GM12878 (cell line): Measurements from ENCODE around the gene NDUFV2.

Experiments used
- CREB1 ChIP-seq: IDR thresholded peaks from 2 replicates; pipeline ENCODE4 v1.6.1; 2012; ENCODE audit warnings: low read depth, mild to moderate bottlenecking, inconsistent platforms
- PML ChIP-seq: IDR thresholded peaks from 2 replicates; pipeline ENCODE4 v1.6.1; 2012; ENCODE audit warnings: low read length, inconsistent platforms
- POLR2A ChIP-seq: IDR thresholded peaks from 2 replicates; pipeline ENCODE4 v1.6.1; 2011; ENCODE audit warnings: low read depth, mild to moderate bottlenecking, low read length
- RAD21 ChIP-seq: IDR thresholded peaks from 2 replicates; pipeline ENCODE4 v1.6.1; 2011; ENCODE audit warnings: mild to moderate bottlenecking, low read depth, low read length, moderate library complexity; ENCODE audit not compliant: insufficient read depth
- REST ChIP-seq: IDR thresholded peaks from 2 replicates; pipeline ENCODE4 v1.6.1; 2012; ENCODE audit warnings: mild to moderate bottlenecking, low read depth, low read length
- TF ChIP-seq, protein P1 (sequence below): IDR thresholded peaks from 2 replicates; pipeline ENCODE4 v1.6.1; 2011; ENCODE audit warnings: borderline replicate concordance, low read depth, mild to moderate bottlenecking, moderate library complexity, mixed read lengths, low read length; ENCODE audit not compliant: insufficient read depth; ENCODE audit errors: extremely low read length

- TF ChIP-seq PML (no peak), CREB1 (no peak), REST (no peak), POLR2A (no peak), RAD21 (no peak)
- TF ChIP-seq, protein P1, sequence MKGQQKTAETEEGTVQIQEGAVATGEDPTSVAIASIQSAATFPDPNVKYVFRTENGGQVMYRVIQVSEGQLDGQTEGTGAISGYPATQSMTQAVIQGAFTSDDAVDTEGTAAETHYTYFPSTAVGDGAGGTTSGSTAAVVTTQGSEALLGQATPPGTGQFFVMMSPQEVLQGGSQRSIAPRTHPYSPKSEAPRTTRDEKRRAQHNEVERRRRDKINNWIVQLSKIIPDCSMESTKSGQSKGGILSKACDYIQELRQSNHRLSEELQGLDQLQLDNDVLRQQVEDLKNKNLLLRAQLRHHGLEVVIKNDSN = no peak
These were observed 27.7 kb downstream of the NDUFV2 start for GRCh38 chr18:9130195-9130594.
